Body of pancreas (tissue), 4 donors: ENCODE data around the gene OR2M4.
"Not testable (repeated sequence)": the region's sequence is repeated elsewhere in the genome, so short reads cannot be mapped to it uniquely, and the experiment has no call there.

Source experiments
- CTCF ChIP-seq, 7 experiments: fragments of 450-650 bp in 4 of 7; fragments of 200-600 bp in 3 of 7; sonication (generic) in 3 of 7; IDR thresholded peaks; one replicate each; pipeline ENCODE4 v1.5.1; 2016 to 2019; ENCODE audit warnings: antibody characterized with exemption in 7 of 7
- POLR2A ChIP-seq, 3 donors: fragments of 450-650 bp; IDR thresholded peaks; one replicate each; pipeline ENCODE4 v1.6.1; 2016; ENCODE audit warnings: antibody characterized with exemption in 3 of 3, mild to moderate bottlenecking in 2 of 3

DNA sequence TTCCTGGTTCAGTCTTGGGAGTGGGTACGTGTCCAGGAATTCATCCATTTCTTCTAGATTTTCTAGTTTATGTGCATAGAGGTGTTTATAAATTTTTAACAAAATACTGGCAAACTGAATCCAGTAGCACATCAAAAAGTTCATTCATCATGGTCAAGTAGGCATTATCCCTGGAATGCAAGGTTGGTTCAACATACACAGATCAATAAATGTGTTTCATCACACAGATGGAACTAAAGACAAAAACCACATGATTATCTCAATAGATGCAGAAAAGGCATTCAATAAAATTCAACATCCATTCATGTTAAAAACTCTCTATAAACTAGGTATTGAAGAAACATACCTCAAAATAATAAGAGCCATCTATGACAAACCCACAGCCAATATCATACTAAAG, 28.1 kb downstream of the OR2M4 start:
- not testable (repeated sequence) for TF ChIP-seq CTCF, POLR2A (IDR thresholded peaks at IDR 0.05)
